RKO (cell line): ENCODE data around the gene CSAD.
"Not testable (repeated sequence)": the region's sequence is repeated elsewhere in the genome, so short reads cannot be mapped to it uniquely, and the experiment has no call there.

Source experiments
- DNase-seq: peaks from one replicate; pipeline ENCODE4 v3.0.0-alpha.2; 2016; ENCODE audit warnings: low spot score

Gene CSAD

GRCh38 chr12:53218551-53219291 is 38.0 kb upstream of the CSAD start:
- DNase-seq = peak; percentile 39

- no peak for DNase-seq
These were observed 37.2 kb upstream of the CSAD start for GRCh38 chr12:53217931-53218307.

- peak; percentile 20 for DNase-seq
These were observed 36.6 kb upstream of the CSAD start for GRCh38 chr12:53217051-53217930.

GRCh38 chr12:53215497-53215896 is 34.8 kb upstream of the CSAD start:
- DNase-seq = no peak

- no peak for DNase-seq
These were observed 34.1 kb upstream of the CSAD start for GRCh38 chr12:53214687-53215455.

- no peak for DNase-seq
These were observed 33.5 kb upstream of the CSAD start for GRCh38 chr12:53214221-53214620.

GRCh38 chr12:53213348-53213747 is 32.6 kb upstream of the CSAD start:
- DNase-seq = peak; percentile 77

- DNase-seq = no peak
These were observed 32.2 kb upstream of the CSAD start for GRCh38 chr12:53212931-53213330.

GRCh38 chr12:53211476-53212381 is 31.0 kb upstream of the CSAD start:
- no peak for DNase-seq

GRCh38 chr12:53210843-53211242 is 30.1 kb upstream of the CSAD start:
- DNase-seq = no peak

GRCh38 chr12:53208877-53209463 is 28.2 kb upstream of the CSAD start:
- DNase-seq = no peak

GRCh38 chr12:53208435-53208834 is 27.7 kb upstream of the CSAD start:
- no peak for DNase-seq

- DNase-seq = no peak
These were observed 26.3 kb upstream of the CSAD start, which contains the start of gene ITGB7 for GRCh38 chr12:53207042-53207441. Gene ITGB7, minus strand, starts transcription at chr12:53207251. Its CDS starts 6,808 bp downstream, at chr12:53200443.

- peak; percentile 42 for DNase-seq
These were observed 25.2 kb upstream of the CSAD start for GRCh38 chr12:53205747-53206419.

- no peak for DNase-seq
These were observed 23.6 kb upstream of the CSAD start for GRCh38 chr12:53204351-53204750.

GRCh38 chr12:53202316-53202715 is 21.6 kb upstream of the CSAD start:
- not testable (repeated sequence) for DNase-seq

- no peak for DNase-seq
These were observed 20.9 kb upstream of the CSAD start for GRCh38 chr12:53201639-53202038.

- DNase-seq = no peak
These were observed 20.4 kb upstream of the CSAD start for GRCh38 chr12:53201177-53201541.

GRCh38 chr12:53200458-53201176 is 19.9 kb upstream of the CSAD start:
- no peak for DNase-seq

- DNase-seq = no peak
These were observed 19.4 kb upstream of the CSAD start for GRCh38 chr12:53200107-53200457.
